ACHN (cell line): Measurements from ENCODE around the gene UQCR11.

Experiments used
- DNase-seq: peaks from one replicate; pipeline ENCODE4 v3.0.0-alpha.2; 2015
- in situ Hi-C: cut with HindIII; loops from 2 replicates; pipeline ENCODE4 v1.10.0; 2017; ENCODE audit warnings: low sequenced_read_pairs, low pct_ligation_motif_present, low pct_unique_long_range_greater_than_20kb

UQCR11 gene

DNA sequence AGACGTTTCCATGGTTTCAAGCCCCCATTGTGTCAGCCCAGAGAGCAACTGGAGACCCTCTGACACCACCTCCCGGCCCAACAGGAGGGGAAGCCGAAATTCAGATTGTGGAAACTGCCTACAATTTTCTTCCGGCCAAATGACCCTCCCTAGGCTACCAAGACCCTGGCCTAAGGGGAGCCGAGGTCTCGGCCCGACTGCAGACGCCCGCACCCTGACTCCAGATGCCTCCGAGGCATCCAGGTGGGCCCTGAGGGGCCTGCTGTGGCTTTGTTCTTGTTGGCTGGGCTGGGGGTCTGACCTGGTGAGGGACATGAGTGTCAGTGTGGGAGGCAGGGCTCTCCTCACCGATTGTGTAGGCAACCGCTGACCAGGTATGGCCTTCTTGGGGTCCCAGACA lies 46.7 kb downstream of the UQCR11 start:
- DNase-seq = no peak
- in situ Hi-C loops = no loop called here

DNA sequence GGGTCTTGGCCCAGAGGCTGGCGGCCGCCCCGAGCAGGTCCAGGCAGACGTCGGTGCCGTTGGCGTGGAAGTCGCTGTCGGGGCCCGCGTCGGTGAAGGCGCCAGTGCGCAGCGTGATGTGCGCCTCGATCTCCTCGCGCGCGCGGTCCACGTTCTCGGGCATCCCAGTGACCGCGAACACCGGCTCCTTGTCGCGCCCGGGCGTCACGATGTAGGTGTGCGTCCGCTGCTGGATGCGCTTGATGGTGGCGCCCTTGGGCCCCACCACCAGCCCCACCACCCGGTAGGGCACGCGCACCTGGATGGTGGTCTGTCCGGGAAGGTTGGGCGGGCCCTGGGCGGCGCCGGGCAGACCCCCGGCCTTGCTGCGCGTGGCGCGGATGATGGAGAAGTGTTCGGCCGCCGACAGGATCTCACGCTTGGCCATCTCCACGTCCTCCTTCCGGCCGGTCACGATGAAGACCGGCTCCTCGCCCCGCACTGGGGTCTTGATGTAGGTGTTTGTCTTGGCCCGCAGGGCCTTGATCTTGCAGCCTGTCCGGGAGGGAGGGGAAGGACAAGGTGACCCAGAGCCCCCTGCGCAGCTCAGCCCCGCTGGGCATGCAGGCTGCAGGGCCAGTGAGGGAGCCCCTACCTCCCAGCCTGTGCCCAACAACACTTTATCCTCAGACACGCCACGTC lies 48.7 kb downstream of the UQCR11 start:
- in situ Hi-C loops = no loop called here
- no peak for DNase-seq

DNA sequence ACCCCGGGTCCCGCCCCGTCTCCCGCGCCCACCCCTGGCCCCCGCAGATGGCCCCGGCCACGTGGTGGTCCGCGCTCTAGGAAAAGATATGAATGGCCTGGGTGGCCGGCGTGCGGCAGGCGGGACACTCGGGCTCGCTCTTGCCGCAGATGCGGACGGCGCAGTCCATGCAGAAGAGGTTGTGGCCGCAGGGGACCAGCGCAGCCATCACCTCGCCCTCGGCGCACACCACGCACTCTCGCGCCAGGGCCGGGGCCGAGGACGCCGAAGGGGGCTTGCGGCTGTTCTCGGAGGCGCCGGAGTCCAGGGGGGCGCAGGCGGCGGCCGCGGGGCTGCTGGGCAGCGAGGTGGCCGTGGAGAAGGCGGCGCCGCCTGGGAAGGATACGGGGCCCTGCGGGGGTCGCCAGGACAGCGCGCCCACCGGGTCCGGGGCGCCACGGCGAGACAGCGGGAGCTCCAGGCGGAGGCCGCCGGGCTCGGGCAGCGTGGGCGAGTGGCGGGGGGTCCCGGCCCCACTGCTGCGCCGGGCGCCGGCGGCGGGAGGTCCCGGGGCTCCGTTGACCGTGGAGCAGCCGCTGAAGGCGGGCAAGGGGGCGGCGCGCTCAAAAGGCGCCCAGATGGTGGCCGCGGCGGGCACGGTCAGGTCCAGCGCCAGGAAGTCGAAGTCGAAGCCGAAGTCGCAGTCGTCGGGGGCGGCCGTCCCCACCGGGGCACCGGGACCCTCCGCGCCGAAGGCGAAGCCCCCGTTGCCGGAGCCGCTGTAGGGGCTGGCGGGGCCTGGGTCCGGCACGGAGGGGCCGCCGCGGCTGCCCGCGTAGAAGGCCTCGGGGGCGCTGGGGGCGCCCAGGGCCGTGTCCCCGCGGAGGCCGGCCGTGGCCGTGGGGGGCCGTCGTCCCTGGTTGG lies 49.5 kb downstream of the UQCR11 start:
- no peak for DNase-seq
- in situ Hi-C loops = no loop called here

DNA sequence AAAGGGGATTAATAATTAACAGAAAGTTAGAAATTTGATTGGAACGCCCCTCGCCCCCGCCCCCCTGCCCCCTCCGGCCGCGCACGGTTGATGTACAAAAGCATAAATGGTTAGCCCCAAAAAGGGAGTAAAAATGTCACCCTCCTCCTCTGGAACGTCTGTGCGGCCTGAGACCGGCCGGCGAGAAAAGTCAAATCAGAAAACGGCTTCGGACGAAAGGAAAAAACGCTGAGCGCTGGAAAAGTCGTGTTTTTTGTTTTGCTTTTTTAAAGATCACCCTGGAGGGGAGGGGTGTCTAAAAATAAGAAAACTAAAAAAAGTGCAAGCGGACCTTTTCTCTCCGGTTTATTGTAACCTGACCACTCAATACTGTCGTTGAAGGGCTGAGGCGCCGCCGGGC lies 50.3 kb downstream of the UQCR11 start:
- in situ Hi-C loops = no loop called here
- no peak for DNase-seq

DNA sequence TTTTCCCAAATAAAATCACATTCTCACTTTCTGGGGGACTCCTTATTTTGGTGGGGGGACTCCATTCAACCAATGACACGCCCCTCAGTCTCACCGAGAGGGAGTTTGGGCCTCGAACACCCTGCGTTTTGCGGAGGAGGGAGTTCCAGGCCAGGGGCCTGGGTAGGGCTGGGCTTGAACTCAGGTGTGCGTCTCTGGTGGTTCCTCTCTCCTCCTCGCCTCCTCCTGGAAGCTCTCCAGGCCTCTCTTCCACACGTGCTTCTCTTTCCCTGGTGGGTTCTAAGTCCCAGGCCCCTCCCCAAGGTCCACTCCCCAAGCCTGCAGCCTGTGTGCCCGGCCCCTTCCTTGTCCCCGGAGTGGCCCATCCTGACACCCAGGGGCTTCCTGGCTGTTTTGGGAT lies 51.8 kb downstream of the UQCR11 start:
- in situ Hi-C loops = no loop called here
- no peak for DNase-seq

DNA sequence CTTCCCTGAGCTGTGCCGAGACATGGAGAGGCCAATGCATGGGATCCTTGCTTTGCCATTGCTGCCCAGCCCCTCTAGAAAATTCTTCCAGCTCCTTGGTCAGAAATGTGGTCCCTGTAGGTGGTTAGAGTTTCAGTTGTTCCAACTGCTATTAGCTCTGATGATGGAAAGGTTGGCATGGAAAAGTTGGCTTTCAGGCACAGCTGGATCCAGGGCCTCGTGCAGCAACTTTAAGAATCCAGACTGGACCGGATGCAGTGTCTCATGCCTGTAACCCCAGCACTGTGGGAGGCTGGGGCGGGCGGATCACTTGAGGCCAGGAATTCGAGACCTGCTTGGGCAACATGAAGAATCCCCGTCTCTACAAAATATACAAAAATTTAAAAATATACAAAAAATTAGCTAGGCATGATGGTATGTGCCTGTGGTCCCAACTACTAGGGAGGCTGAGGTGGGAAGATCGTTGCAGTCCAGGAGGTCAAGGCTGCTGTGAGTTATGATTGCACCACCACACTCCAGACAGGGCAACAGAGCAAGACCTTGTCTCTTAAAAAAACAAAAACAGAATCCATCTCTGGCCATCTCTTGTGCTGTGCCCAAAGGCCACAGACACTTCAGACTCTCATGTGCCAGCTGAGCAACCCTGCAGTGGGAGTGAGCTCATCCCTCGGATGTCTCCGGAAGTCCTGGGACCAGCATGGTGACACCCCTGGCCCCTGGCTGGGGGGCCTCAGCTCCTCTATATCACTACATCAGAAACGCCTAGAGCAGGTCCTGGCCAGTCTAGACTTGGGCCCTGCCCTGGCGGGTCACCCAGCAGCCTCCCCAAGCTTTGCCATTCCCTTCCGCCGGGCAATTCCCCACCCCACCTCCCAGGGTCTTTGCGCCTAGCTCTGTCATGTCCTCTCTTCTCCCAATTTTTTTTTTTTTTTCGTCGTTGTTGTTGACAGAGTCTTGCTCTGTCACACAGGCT lies 53.9 kb downstream of the UQCR11 start:
- DNase-seq = no peak
- in situ Hi-C loops = no loop called here

DNA sequence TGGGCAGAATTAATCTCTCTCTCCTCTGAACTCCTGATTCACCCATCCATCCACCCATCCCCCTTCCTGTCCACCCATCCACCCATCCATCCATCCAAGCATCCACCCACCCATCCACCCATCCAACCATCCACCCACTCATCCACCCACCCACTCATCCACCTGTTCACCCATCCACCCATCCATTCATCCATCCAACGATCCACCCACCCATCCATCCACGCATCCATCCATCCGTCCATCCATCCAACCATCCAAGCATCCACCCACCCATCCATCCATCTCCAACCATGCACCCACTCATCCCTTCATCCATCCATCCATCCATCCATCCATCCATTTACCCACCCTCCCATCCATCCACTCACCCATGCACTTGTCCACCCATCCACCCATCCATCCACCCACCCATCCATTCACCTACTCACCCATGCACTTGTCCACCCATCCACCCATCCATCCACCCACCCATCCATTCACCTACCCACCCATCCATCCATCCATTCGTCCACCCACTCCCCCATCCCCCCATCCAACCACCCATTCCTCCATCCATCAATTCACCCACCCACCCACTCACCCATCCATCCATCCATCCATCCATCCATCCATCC lies 55.8 kb downstream of the UQCR11 start:
- DNase-seq = no peak
- in situ Hi-C loops = no loop called here
